K562 (cell line): ENCODE measurements around the gene PNRC2. TPM values are rescaled to one million over a fixed set of nuclear protein-coding genes. Genes with fewer than 3 reads are reported as not detected.

Experiments used
- BRCA1 ChIP-seq, 2 experiments: fragments of 450-650 bp in 1 of 2; sonication (generic) in 1 of 2; formaldehyde crosslinking in 1 of 2; IDR thresholded peaks; 2 replicates each; pipeline versions ENCODE4 v1.5.0 to v1.6.1; 2017 to 2020; ENCODE audit warnings: mild to moderate bottlenecking in 1 of 2, missing genetic modification reagents in 1 of 2
- CHD4 ChIP-seq: fragments of 200-600 bp; sonication (generic); IDR thresholded peaks from 3 replicates; pipeline ENCODE4 v1.6.1; 2012; ENCODE audit warnings: low read depth, mild to moderate bottlenecking, mixed read lengths, low read length, inconsistent platforms; ENCODE audit not compliant: insufficient read depth, insufficient replicate concordance, poor library complexity, severe bottlenecking
- CTCF ChIP-seq, 3 experiments: IDR thresholded peaks in 2 of 3; conservative IDR thresholded peaks in 1 of 3; 2 replicates each; pipeline ENCODE4 v1.5.1; 2011 to 2012; ENCODE audit warnings: low read length in 3 of 3, mild to moderate bottlenecking in 3 of 3, control low read depth in 2 of 3, improper control_type of control experiment in 1 of 3, inconsistent platforms in 1 of 3, low read depth in 1 of 3, mixed read lengths in 1 of 3, moderate library complexity in 1 of 3; ENCODE audit not compliant: insufficient read depth in 2 of 3
- DLX4 ChIP-seq: fragments of 250-450 bp; sonication (Bioruptor Pico); IDR thresholded peaks from 2 replicates; pipeline ENCODE4 v1.6.1; 2021; ENCODE audit warnings: mild to moderate bottlenecking
- E2F4 ChIP-seq: sonication (generic); formaldehyde crosslinking; IDR thresholded peaks from 2 replicates; pipeline ENCODE4 v1.8.0; 2022; ENCODE audit warnings: mild to moderate bottlenecking, low read depth, missing genetic modification reagents
- NR4A1 ChIP-seq, 2 experiments: fragments of 250-450 bp in 1 of 2; fragments of 450-650 bp in 1 of 2; sonication (Bioruptor Pico) in 1 of 2; IDR thresholded peaks; 2 replicates each; pipeline versions ENCODE4 v1.4.0 to v1.6.1; 2016 to 2020; ENCODE audit warnings: mild to moderate bottlenecking in 2 of 2, missing compliant biosample characterization in 1 of 2, missing genetic modification characterization in 1 of 2, moderate library complexity in 1 of 2
- PHF21A ChIP-seq: fragments of 450-650 bp; IDR thresholded peaks from 2 replicates; pipeline ENCODE4 v1.6.1; 2017; ENCODE audit warnings: low read depth, borderline replicate concordance
- POLR3G ChIP-seq: IDR thresholded peaks from 2 replicates; pipeline ENCODE4 v1.6.1; 2011; ENCODE audit not compliant: insufficient read length, insufficient replicate concordance; ENCODE audit errors: extremely low read depth
- TAF9B ChIP-seq: fragments of 450-650 bp; IDR thresholded peaks from 2 replicates; pipeline ENCODE4 v1.6.1; 2018; ENCODE audit warnings: mild to moderate bottlenecking; ENCODE audit not compliant: partially characterized antibody
- YBX1 ChIP-seq: fragments of 450-650 bp; IDR thresholded peaks from 2 replicates; pipeline ENCODE4 v1.7.1; 2016; ENCODE audit warnings: mild to moderate bottlenecking
- ZBTB40 ChIP-seq, 2 experiments: fragments of 450-650 bp in 1 of 2; sonication (generic) in 1 of 2; formaldehyde crosslinking in 1 of 2; IDR thresholded peaks; 2 replicates each; pipeline versions ENCODE4 v1.7.1 to v1.9.0; 2016 to 2022; ENCODE audit warnings: inconsistent platforms in 1 of 2, mild to moderate bottlenecking in 1 of 2, missing genetic modification reagents in 1 of 2
- ZFX ChIP-seq: sonication (generic); formaldehyde crosslinking; IDR thresholded peaks from 2 replicates; pipeline ENCODE4 v1.8.0; 2022; ENCODE audit warnings: mild to moderate bottlenecking, missing genetic modification reagents, moderate library complexity
- ZNF217 ChIP-seq: sonication (generic); formaldehyde crosslinking; IDR thresholded peaks from 2 replicates; pipeline ENCODE4 v1.8.0; 2022; ENCODE audit warnings: mild to moderate bottlenecking, missing genetic modification reagents
- ZNF274 ChIP-seq: IDR thresholded peaks from 2 replicates; pipeline ENCODE4 v1.6.1; 2011; ENCODE audit warnings: low read depth, mild to moderate bottlenecking, low read length, moderate library complexity, borderline replicate concordance
- polyA plus RNA-seq, 8 experiments: library from polyadenylated mRNA; depleted of rRNA in 4 of 8; stranded (reverse) in 5 of 8; unstranded in 3 of 8; fragments of >200 nt; fragmentation: Nextera tagmentation in 2 of 8; fragmentation: Illumina TruSeq in 1 of 8; extraction: Ambion mirVana in 2 of 8; extraction: Trizol in 1 of 8; gene quantifications; 2 replicates each; pipeline versions ENCODE4 v1.2.1 to v1.2.3, GENCODE V29; 2011 to 2014; ENCODE audit warnings: inconsistent platforms in 1 of 8, missing spikeins in 1 of 8
- total RNA-seq, 7 experiments: library from RNA; depleted of rRNA in 6 of 7; stranded (reverse); fragments of >200 nt in 6 of 7; fragmentation: Illumina TruSeq in 2 of 7; extraction: Trizol in 2 of 7; gene quantifications; 2 replicates each; pipeline versions ENCODE4 v1.2.1 to v1.2.3, GENCODE V29; 2011 to 2021; ENCODE audit warnings: low replicate concordance in 1 of 7

The PNRC2 gene
- total and polyA plus RNA-seq, 9 of the 15 experiments (the other 6 are each of a cell fraction or from before 2014, with no cell fraction given) = 127 to 303 (median 203) TPM

- TF ChIP-seq ZBTB40 (IDR thresholded peaks at IDR 0.05) (peak; percentile 35), ZBTB40 (CRISPR knock-in tag; IDR thresholded peaks at IDR 0.05) (no peak), ZNF274 (no peak), E2F4 (CRISPR knock-in tag) (no peak), BRCA1 (IDR thresholded peaks at IDR 0.05) (no peak), BRCA1 (CRISPR knock-in tag; IDR thresholded peaks at IDR 0.05) (no peak), YBX1 (no peak), DLX4 (no peak), PHF21A (no peak), TAF9B (no peak), ZNF217 (CRISPR knock-in tag) (no peak), ZFX (CRISPR knock-in tag) (no peak), CHD4 (no peak), CTCF (IDR thresholded peaks at IDR 0.05 in 2 of 3, conservative IDR thresholded peaks at IDR 0.05 in 1 of 3; ENCODE audit: insufficient read depth in 2 of 3, low read depth in 1 of 3, low read length in 3 of 3) (no peak), NR4A1 (CRISPR knock-in tag; IDR thresholded peaks at IDR 0.05) (no peak), NR4A1 (tag; IDR thresholded peaks at IDR 0.05) (peak; percentile 86), POLR3G (no peak)
These were observed 21.1 kb downstream of the PNRC2 start (continued) for GRCh38 chr1:23980728-23981070.
